ENCODE measurements around the gene GUCY2D.

Gene GUCY2D

GRCh38 chr17:8064561-8065019, 62.2 kb downstream of the GUCY2D start:
- no peak for DNase-seq (ENCODE audit: low spot score)

- DNase-seq (ENCODE audit: low spot score): no peak
These were observed 64.7 kb downstream of the GUCY2D start for GRCh38 chr17:8066841-8067775.

- DNase-seq (ENCODE audit: low spot score): no peak
These were observed 65.4 kb downstream of the GUCY2D start for GRCh38 chr17:8067806-8068205.

GRCh38 chr17:8068736-8069586, 66.5 kb downstream of the GUCY2D start:
- DNase-seq (ENCODE audit: low spot score): no peak

- no peak for DNase-seq (ENCODE audit: low spot score)
These were observed 67.1 kb downstream of the GUCY2D start for GRCh38 chr17:8069587-8069860.
